ENCODE measurements around the gene THSD7A.

GRCh38 chr7:11817111-11817740 is 14.8 kb downstream of the THSD7A start:
- TF ChIP-seq CTCF (conservative IDR thresholded peaks at IDR 0.05; ENCODE audit: low read depth, low read length) (no peak), RAD21 (IDR thresholded peaks at IDR 0.05; ENCODE audit: low read length) (no peak), CEBPB (IDR thresholded peaks at IDR 0.05; ENCODE audit: low read depth, low read length) (no peak), POLR2A (IDR thresholded peaks at IDR 0.05; ENCODE audit: low read depth, low read length) (no peak), BHLHE40 (IDR thresholded peaks at IDR 0.05; ENCODE audit: low read depth, low read length) (no peak), MXI1 (IDR thresholded peaks at IDR 0.05; ENCODE audit: borderline replicate concordance, low read depth, low read length) (no peak), RCOR1 (IDR thresholded peaks at IDR 0.05; ENCODE audit: insufficient replicate concordance, low read length) (no peak), SMC3 (IDR thresholded peaks at IDR 0.05; ENCODE audit: low read depth, low read length) (no peak)
- TF ChIP-seq, protein P1, sequence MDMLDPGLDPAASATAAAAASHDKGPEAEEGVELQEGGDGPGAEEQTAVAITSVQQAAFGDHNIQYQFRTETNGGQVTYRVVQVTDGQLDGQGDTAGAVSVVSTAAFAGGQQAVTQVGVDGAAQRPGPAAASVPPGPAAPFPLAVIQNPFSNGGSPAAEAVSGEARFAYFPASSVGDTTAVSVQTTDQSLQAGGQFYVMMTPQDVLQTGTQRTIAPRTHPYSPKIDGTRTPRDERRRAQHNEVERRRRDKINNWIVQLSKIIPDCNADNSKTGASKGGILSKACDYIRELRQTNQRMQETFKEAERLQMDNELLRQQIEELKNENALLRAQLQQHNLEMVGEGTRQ (IDR thresholded peaks at IDR 0.05; ENCODE audit: low read depth, low read length): no peak
- TF ChIP-seq, protein P2, sequence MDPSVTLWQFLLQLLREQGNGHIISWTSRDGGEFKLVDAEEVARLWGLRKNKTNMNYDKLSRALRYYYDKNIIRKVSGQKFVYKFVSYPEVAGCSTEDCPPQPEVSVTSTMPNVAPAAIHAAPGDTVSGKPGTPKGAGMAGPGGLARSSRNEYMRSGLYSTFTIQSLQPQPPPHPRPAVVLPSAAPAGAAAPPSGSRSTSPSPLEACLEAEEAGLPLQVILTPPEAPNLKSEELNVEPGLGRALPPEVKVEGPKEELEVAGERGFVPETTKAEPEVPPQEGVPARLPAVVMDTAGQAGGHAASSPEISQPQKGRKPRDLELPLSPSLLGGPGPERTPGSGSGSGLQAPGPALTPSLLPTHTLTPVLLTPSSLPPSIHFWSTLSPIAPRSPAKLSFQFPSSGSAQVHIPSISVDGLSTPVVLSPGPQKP (IDR thresholded peaks at IDR 0.05; ENCODE audit: borderline replicate concordance, low read depth, low read length): no peak

Measured in IMR-90 (cell line).